Ovary (tissue), 9 donors: ENCODE results near the gene RAB6B. TPM values are rescaled to one million over a fixed set of nuclear protein-coding genes. Genes with fewer than 3 reads are reported as not detected.

Experiments used
- DNase-seq, 5 donors: peaks; one replicate each; pipeline ENCODE4 v3.0.0-alpha.2; 2019 to 2020
- H3K27ac ChIP-seq, 2 donors: fragments of 200-600 bp; one replicate each; pipeline versions ENCODE4 v1.5.1 to v1.8.0; 2019 to 2022
- H3K27me3 ChIP-seq: fragments of 200-600 bp; one replicate; pipeline ENCODE4 v1.8.0; 2022
- H3K36me3 ChIP-seq: fragments of 200-600 bp; sonication (generic); one replicate; pipeline ENCODE4 v1.5.1; 2019
- H3K4me1 ChIP-seq: one replicate; pipeline ENCODE4 v1.8.1; 2013; ENCODE audit warnings: mild to moderate bottlenecking, moderate library complexity; ENCODE audit not compliant: insufficient read depth
- H3K4me3 ChIP-seq: fragments of 200-600 bp; sonication (generic); one replicate; pipeline ENCODE4 v1.5.1; 2017
- H3K9me3 ChIP-seq, 2 donors: fragments of 200-600 bp in 1 of 2; sonication (generic) in 1 of 2; one replicate each; pipeline versions ENCODE4 v1.5.1 to v1.8.1; 2013 to 2019; ENCODE audit warnings: mild to moderate bottlenecking in 1 of 2, moderate library complexity in 1 of 2
- CTCF ChIP-seq, 3 donors: fragments of 450-650 bp in 2 of 3; fragments of 200-600 bp in 1 of 3; IDR thresholded peaks; one replicate each; pipeline versions ENCODE4 v1.5.1 to v1.8.0; 2016 to 2022; ENCODE audit warnings: antibody characterized with exemption in 3 of 3, mild to moderate bottlenecking in 1 of 3
- EP300 ChIP-seq: sonication (generic); formaldehyde crosslinking; IDR thresholded peaks from one replicate; pipeline ENCODE4 v1.6.1; 2017; ENCODE audit warnings: antibody characterized with exemption
- POLR2A ChIP-seq: fragments of 450-650 bp; IDR thresholded peaks from one replicate; pipeline ENCODE4 v1.6.1; 2017; ENCODE audit warnings: antibody characterized with exemption, mild to moderate bottlenecking, moderate library complexity
- WGBS, 3 donors: extraction: QIAGEN DNeasy Blood & Tissue Kit in 1 of 3; methylation state at CpG; one replicate each; pipeline versions ENCODE4 v1.1.5 to v1.1.7; 2013 to 2017; 5-methylcytosine and 5-hydroxymethylcytosine counted together
- intact Hi-C, 4 donors: fragments of 100-400 bp; cut with DNase I; formaldehyde crosslinking; loops; one replicate each; pipeline versions ENCODE4 v1.11.0 to v1.15.1; 2022 to 2023
- polyA plus RNA-seq, 2 donors: library from polyadenylated mRNA; stranded (reverse); fragments of 200-250 nt in 1 of 2; fragments of 350-450 nt in 1 of 2; fragmentation: Illumina TruSeq in 1 of 2; extraction: RNeasy Lipid Tissue Mini Kit (QIAGEN cat#74804) in 1 of 2; gene quantifications; one replicate each; pipeline ENCODE4 v1.2.3, GENCODE V29; 2013 to 2014
- total RNA-seq, 7 donors: library from RNA; depleted of rRNA in 2 of 7; stranded (reverse); fragments of >200 nt in 2 of 7; fragmentation: NEBNext Ultra II Directional in 3 of 7; extraction: Animal tissue kit (Norgen Biotek cat#: 25700) in 3 of 7; gene quantifications; one replicate each; pipeline versions ENCODE4 v1.1.0 to v1.2.4, GENCODE V29; 2016 to 2023
- donor health status: DM: no; HTN: no; CAD: no; lungs with moderate emphysema.
- donor health status: DM: no; HTN: no; CAD: no.
- donor health status: Bipolar disorder and iron deficiency.
- donor health status: DM: yes; HTN: yes; CAD: no.
- donor health status: DM: no; HTN: no; CAD: no.
- donor health status: DM: yes; HTN: yes; CAD: no.

Gene RAB6B
- total and polyA plus RNA-seq, 9 donors, result 0.50 to 9.1 (median 3.9) TPM

GRCh38 chr3:133799794-133800585 is 95.7 kb downstream of the RAB6B start:
- no peaks in the 10 kb centered on the region for H3K27me3 ChIP-seq
- no peak for TF ChIP-seq POLR2A
- TF ChIP-seq CTCF (IDR thresholded peaks at IDR 0.05), result no peak
- TF ChIP-seq EP300, result no peak
- DNase-seq, result no peak
- WGBS, 3 donors, result 74 to 86% (median 78%) methylated on average over 7 of the region's 7 CpGs
- H3K27ac ChIP-seq, result no peak overlapping the region
- H3K36me3 ChIP-seq, result no peaks in the 10 kb centered on the region
- H3K9me3 ChIP-seq, result no peaks in the 10 kb centered on the region
- no peaks in the 10 kb centered on the region for H3K4me1 ChIP-seq
- intact Hi-C loops, result no loop called here
- no peak overlapping the region for H3K4me3 ChIP-seq

- no peak overlapping the region for H3K4me3 ChIP-seq
- WGBS, 3 donors, result 69 to 85% (median 78%) methylated on average over 3 of the region's 3 CpGs
- no peak for TF ChIP-seq CTCF (IDR thresholded peaks at IDR 0.05)
- TF ChIP-seq EP300, result no peak
- TF ChIP-seq POLR2A, result no peak
- intact Hi-C loops, result no loop called here
- H3K9me3 ChIP-seq, result no peaks in the 10 kb centered on the region
- no peak for DNase-seq
- H3K4me1 ChIP-seq, result no peaks in the 10 kb centered on the region
- H3K27me3 ChIP-seq, result no peaks in the 10 kb centered on the region
- no peaks in the 10 kb centered on the region for H3K36me3 ChIP-seq
- no peak overlapping the region for H3K27ac ChIP-seq
These were observed 98.1 kb downstream of the RAB6B start for GRCh38 chr3:133797396-133798105.

DNA sequence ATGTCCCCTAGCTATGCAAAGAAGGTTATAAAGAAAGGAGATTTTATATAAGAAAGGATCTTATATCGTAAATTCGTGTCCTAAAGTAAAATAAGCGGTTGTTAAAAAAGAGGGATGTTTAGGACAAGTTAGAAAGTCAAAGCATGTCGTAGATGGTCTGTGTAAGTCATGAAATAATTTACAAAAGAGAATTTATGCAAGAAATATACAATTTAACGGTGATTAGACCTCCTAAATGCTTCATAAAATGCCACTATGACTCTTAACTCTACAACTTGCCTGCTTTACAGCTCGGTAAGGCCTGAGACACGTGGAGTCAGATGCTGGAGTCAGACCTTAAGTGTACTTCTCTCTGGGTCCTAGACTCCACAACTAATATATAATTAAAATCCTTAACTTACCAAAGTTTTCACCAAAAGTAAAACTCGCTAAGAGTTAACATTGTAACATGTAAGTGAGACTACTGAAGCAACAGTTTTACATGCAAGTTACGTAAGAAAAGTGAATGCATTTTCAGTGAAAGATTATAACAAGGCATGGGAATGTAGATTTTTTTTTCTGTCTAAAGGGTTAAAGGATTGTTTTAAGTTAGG is 103.4 kb downstream of the RAB6B start:
- no peaks in the 10 kb centered on the region for H3K27me3 ChIP-seq
- no peak overlapping the region for H3K27ac ChIP-seq
- 47 to 60% (median 54%) methylated on average over 9 of the region's 9 CpGs for WGBS, 3 donors
- no peaks in the 10 kb centered on the region for H3K9me3 ChIP-seq
- DNase-seq, result no peak
- H3K4me3 ChIP-seq, result no peak overlapping the region
- TF ChIP-seq POLR2A (no peak), CTCF (IDR thresholded peaks at IDR 0.05) (no peak), EP300 (no peak)
- H3K36me3 ChIP-seq, result no peaks in the 10 kb centered on the region
- intact Hi-C loops, result no loop called here
- H3K4me1 ChIP-seq, result no peaks in the 10 kb centered on the region

DNA sequence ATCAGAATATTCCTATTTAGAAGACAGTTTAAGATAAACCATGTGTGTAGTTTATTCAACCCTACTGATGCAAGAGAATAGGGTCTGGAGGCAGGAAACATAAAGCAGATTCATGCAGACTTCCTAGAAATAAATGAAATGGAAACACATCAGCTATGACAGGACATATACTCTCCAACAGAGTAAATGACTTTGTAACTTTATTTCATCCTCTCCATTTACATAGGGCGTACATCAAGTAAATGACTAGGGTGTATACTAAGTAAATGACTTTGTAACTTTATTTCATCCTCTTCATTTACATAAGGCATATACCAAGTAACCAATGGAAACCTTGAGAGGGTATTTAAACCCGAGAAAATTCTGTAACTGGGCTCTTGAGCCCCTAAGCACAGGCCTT is 107.7 kb downstream of the RAB6B start:
- Histone ChIP-seq H3K4me1 (no peaks in the 10 kb centered on the region), H3K27ac (no peak overlapping the region), H3K9me3 (no peaks in the 10 kb centered on the region), H3K27me3 (no peaks in the 10 kb centered on the region), H3K4me3 (no peak overlapping the region), H3K36me3 (no peaks in the 10 kb centered on the region)
- WGBS, 3 donors, result 71 to 85% (median 76%) methylated on average over 2 of the region's 2 CpGs
- intact Hi-C loops, result no loop called here
- no peak for DNase-seq
- TF ChIP-seq EP300, result no peak
